Osteocyte (in vitro differentiated cells): Measurements from ENCODE around the gene TCIRG1. TPM values are rescaled to one million over a fixed set of nuclear protein-coding genes. Genes with fewer than 3 reads are reported as not detected.
A peak's percentile ranks its signal among the peaks of the same experiment; 100 is the strongest.

ENCODE experiments used
- DNase-seq: peaks from one replicate; pipeline ENCODE4 v3.0.0; 2021; ENCODE audit warnings: mixed read lengths; ENCODE audit not compliant: unreplicated experiment; ENCODE audit errors: extremely low spot score
- H3K27ac Mint-ChIP-seq: one replicate; pipeline ENCODE4 v1.8.0; 2021; ENCODE audit warnings: mild to moderate bottlenecking, mixed read lengths; ENCODE audit not compliant: unreplicated experiment
- H3K27me3 Mint-ChIP-seq: one replicate; pipeline ENCODE4 v1.8.0; 2021; ENCODE audit warnings: mixed read lengths; ENCODE audit not compliant: unreplicated experiment
- H3K36me3 Mint-ChIP-seq: one replicate; pipeline ENCODE4 v1.8.0; 2021; ENCODE audit warnings: mixed read lengths; ENCODE audit not compliant: unreplicated experiment
- H3K4me1 Mint-ChIP-seq: one replicate; pipeline ENCODE4 v1.8.0; 2021; ENCODE audit warnings: mixed read lengths; ENCODE audit not compliant: unreplicated experiment
- H3K4me3 Mint-ChIP-seq: one replicate; pipeline ENCODE4 v1.8.0; 2021; ENCODE audit warnings: mild to moderate bottlenecking, moderate library complexity, mixed read lengths; ENCODE audit not compliant: unreplicated experiment
- H3K9me3 Mint-ChIP-seq: one replicate; pipeline ENCODE4 v1.8.0; 2021; ENCODE audit warnings: mixed read lengths; ENCODE audit not compliant: unreplicated experiment
- CTCF ChIP-seq: fragments of 200-600 bp; sonication (generic); IDR thresholded peaks from 2 replicates; pipeline ENCODE4 v1.5.0; 2021; ENCODE audit warnings: antibody characterized with exemption, mild to moderate bottlenecking, moderate library complexity
- total RNA-seq: library from RNA; stranded (reverse); gene quantifications from 2 replicates; pipeline ENCODE4 v1.2.1, GENCODE V29; 2021

TCIRG1 gene
- total RNA-seq, 1 donor from 2014 or later = 53.0 TPM

GRCh38 chr11:68016161-68016903 lies 22.5 kb upstream of the TCIRG1 start:
- H3K27me3 Mint-ChIP-seq = no peaks in the 10 kb centered on the region
- no peaks in the 10 kb centered on the region for H3K9me3 Mint-ChIP-seq
- peak overlapping the region; percentile 75 for H3K27ac Mint-ChIP-seq
- no peaks in the 10 kb centered on the region for H3K36me3 Mint-ChIP-seq
- peaks cover 78% of the 10 kb centered on the region for H3K4me1 Mint-ChIP-seq
- no peak for TF ChIP-seq CTCF
- no peak for DNase-seq
- H3K4me3 Mint-ChIP-seq = no peak overlapping the region

DNA sequence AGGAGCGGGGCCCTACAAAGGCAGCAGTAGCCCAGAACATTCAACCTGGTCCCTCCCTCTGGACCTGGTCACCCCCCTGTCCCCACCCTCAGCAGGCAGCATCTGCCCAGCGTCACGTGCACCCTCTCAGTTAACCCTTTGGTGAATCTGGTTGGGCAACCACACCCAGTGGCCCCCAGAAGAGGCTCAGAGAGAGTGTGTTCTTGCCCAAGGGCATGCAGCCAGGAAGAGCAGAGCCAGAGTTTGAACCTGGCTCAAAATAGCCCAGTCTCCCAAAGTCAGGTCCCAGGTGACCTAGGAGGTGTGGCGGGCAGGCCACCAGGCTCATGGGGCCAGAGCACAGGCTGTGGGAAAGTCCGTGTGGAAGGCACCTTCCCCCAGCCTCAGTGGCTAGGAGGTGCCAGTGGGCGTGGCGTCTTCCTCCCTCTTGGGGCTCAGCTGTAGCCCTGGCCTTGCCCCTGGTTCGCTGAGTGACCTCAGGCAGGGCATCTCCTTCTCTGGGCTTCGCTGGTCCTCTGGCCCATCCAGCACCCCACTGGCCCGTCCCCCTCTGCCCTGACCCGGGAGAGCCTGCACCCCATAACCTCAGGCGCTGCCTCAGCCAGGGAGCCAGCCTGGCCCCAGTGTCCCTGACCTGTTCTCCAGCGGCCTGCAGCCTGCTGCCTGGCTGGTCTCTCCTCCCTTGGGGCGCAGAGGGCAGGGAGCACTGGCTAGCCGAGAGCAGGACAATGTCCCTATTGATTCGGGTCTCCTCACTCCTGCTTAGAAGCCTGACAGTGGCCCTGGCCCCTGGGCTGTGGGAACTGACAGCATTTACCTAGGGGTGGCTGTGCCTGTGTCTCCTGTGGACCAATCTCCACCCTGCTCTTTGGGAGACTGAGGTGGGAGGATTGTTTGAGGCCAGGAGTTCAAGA lies 21.7 kb upstream of the TCIRG1 start:
- no peak for DNase-seq
- no peak overlapping the region for H3K4me3 Mint-ChIP-seq
- H3K27me3 Mint-ChIP-seq = no peaks in the 10 kb centered on the region
- TF ChIP-seq CTCF = no peak
- peaks cover 71% of the 10 kb centered on the region for H3K4me1 Mint-ChIP-seq
- H3K9me3 Mint-ChIP-seq = no peaks in the 10 kb centered on the region
- H3K36me3 Mint-ChIP-seq = no peaks in the 10 kb centered on the region
- H3K27ac Mint-ChIP-seq = peak overlapping the region; percentile 75

GRCh38 chr11:68017980-68018729 lies 20.7 kb upstream of the TCIRG1 start:
- Mint-ChIP-seq H3K4me3 (no peak overlapping the region), H3K27me3 (no peaks in the 10 kb centered on the region), H3K9me3 (no peaks in the 10 kb centered on the region), H3K27ac (peak overlapping the region; percentile 10), H3K36me3 (no peaks in the 10 kb centered on the region), H3K4me1 (peaks cover 61% of the 10 kb centered on the region)
- no peak for DNase-seq
- TF ChIP-seq CTCF = no peak

DNA sequence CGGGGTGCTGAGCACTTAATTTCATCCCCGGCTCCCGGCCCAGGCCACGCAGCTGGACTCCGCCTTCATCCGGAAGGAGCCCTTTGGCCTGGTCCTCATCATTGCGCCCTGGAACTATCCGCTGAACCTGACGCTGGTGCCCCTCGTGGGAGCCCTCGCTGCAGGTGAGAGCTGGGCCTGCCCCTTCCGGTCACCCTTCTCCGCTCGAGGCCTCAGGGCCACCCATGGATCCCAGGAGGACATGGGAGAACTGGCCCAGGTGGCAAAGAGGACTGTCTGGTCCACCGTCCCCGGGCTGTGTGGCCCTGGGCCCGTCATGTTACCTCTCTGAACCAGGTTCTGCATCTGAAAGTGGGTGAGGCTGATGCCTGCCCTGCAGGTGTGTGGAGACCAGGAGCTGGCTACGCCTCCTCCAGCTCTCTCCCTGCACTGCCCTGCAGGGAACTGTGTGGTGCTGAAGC lies 20.1 kb upstream of the TCIRG1 start:
- Mint-ChIP-seq H3K4me3 (no peak overlapping the region), H3K4me1 (peaks cover 55% of the 10 kb centered on the region), H3K36me3 (no peaks in the 10 kb centered on the region), H3K27me3 (no peaks in the 10 kb centered on the region), H3K9me3 (no peaks in the 10 kb centered on the region), H3K27ac (no peak overlapping the region)
- no peak for DNase-seq
- no peak for TF ChIP-seq CTCF
